Type B pancreatic cell (in vitro differentiated cells): Measurements from ENCODE around the gene IRS4. TPM values are rescaled to one million over a fixed set of nuclear protein-coding genes. Genes with fewer than 3 reads are reported as not detected.

ENCODE experiments used
- DNase-seq: peaks from one replicate; pipeline ENCODE4 v3.0.0; 2021; ENCODE audit warnings: mixed read lengths; ENCODE audit not compliant: unreplicated experiment; ENCODE audit errors: extremely low spot score
- H3K27ac Mint-ChIP-seq: 2 replicates; pipeline ENCODE4 v1.8.0; 2021; ENCODE audit warnings: mild to moderate bottlenecking, mixed read lengths
- H3K27me3 Mint-ChIP-seq: 2 replicates; pipeline ENCODE4 v1.8.0; 2021; ENCODE audit warnings: mixed read lengths
- H3K36me3 Mint-ChIP-seq: 2 replicates; pipeline ENCODE4 v1.8.0; 2021; ENCODE audit warnings: mixed read lengths
- H3K4me1 Mint-ChIP-seq: one replicate; pipeline ENCODE4 v1.8.0; 2021; ENCODE audit warnings: mixed read lengths; ENCODE audit not compliant: unreplicated experiment
- H3K4me3 Mint-ChIP-seq: 2 replicates; pipeline ENCODE4 v1.8.0; 2021; ENCODE audit warnings: mild to moderate bottlenecking, mixed read lengths
- H3K9me3 Mint-ChIP-seq: 2 replicates; pipeline ENCODE4 v1.8.0; 2021; ENCODE audit warnings: mixed read lengths
- long read RNA-seq: library from polyadenylated mRNA; unstranded; transcript quantifications from one replicate; pipeline ENCODE4 v2.0.0, GENCODE V29; 2020
- total RNA-seq: library from RNA; stranded (reverse); gene quantifications from 2 replicates; pipeline ENCODE4 v1.2.1, GENCODE V29; 2021; ENCODE audit warnings: low replicate concordance
- TF ChIP-seq, protein P1 (sequence below): fragments of 200-600 bp; sonication (generic); conservative IDR thresholded peaks from 2 replicates; pipeline ENCODE4 v1.5.0; 2021; ENCODE audit warnings: antibody characterized with exemption, mild to moderate bottlenecking

The IRS4 gene
- 0.81 and 13.7 TPM in 2 replicates for total RNA-seq
- long read RNA-seq, result 0 reads

DNA sequence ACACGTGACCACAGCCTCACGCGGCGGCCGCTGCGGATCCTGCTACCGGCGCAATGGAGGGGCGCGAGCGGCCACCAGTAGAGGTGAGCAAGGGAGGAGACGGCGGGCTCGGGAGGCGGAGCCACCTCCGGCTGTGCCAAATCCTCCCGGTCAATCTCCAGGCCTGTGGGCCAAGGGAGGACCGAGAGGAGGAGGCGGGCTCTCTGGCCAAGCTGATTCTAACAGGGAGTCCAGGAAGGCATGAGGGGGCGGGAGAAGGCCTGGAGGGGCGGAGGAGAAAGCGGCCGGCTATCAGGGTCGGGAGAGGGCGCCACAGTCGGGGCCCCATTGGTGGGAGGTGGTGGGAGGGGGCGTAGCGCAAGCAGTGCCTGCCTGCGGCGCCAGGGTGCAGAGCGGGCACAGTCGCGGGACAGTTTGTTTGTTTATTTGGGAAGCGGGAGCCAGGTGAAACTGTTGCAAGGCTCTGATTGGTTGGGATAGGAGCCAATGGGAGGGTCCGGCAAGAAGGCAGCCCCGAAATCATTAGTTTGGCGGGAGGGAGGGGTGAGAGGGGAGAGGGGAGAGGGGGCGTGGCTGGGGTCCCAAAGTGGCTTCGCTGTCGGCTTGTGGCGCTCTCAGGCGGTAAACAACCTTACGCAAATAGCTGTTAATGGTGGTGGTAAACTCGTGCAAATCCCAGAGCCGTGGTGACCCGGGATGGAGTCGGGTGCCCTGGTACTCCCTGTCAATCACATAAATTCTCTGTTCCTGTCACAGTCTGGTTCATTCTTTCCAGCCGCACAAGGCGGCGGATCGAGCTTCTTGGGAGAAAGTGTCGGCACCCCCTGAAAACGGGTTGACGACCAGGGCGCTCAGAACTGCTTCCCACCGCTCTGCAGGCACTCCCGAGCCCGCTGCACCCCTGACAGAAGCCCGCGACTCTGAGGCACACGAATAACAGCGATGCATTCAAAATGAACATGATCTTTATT is at the start of gene IRS4:
Gene IRS4 (minus strand): TSS at position 55 of the 971 bp plus-strand sequence.
- no peaks in the 10 kb centered on the region for H3K9me3 Mint-ChIP-seq
- H3K27me3 Mint-ChIP-seq, result peaks cover 88% of the 10 kb centered on the region
- TF ChIP-seq, protein P1, sequence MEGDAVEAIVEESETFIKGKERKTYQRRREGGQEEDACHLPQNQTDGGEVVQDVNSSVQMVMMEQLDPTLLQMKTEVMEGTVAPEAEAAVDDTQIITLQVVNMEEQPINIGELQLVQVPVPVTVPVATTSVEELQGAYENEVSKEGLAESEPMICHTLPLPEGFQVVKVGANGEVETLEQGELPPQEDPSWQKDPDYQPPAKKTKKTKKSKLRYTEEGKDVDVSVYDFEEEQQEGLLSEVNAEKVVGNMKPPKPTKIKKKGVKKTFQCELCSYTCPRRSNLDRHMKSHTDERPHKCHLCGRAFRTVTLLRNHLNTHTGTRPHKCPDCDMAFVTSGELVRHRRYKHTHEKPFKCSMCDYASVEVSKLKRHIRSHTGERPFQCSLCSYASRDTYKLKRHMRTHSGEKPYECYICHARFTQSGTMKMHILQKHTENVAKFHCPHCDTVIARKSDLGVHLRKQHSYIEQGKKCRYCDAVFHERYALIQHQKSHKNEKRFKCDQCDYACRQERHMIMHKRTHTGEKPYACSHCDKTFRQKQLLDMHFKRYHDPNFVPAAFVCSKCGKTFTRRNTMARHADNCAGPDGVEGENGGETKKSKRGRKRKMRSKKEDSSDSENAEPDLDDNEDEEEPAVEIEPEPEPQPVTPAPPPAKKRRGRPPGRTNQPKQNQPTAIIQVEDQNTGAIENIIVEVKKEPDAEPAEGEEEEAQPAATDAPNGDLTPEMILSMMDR, result peak; percentile 30
- no peak within 1 kb of the TSS for H3K27ac Mint-ChIP-seq
- DNase-seq, result peak; percentile 78
- H3K4me3 Mint-ChIP-seq, result peak within 1 kb of the TSS; percentile 93
- no peaks in the 10 kb centered on the region for H3K36me3 Mint-ChIP-seq
- peaks cover 5% of the 10 kb centered on the region for H3K4me1 Mint-ChIP-seq

GRCh38 chrX:108772549-108772948 is 36.2 kb upstream of the IRS4 start:
- DNase-seq, result no peak
- Mint-ChIP-seq H3K36me3 (no peaks in the 10 kb centered on the region), H3K4me1 (no peaks in the 10 kb centered on the region), H3K27me3 (no peaks in the 10 kb centered on the region), H3K4me3 (no peak overlapping the region), H3K27ac (no peak overlapping the region), H3K9me3 (no peaks in the 10 kb centered on the region)
- TF ChIP-seq, protein P1, result no peak

DNA sequence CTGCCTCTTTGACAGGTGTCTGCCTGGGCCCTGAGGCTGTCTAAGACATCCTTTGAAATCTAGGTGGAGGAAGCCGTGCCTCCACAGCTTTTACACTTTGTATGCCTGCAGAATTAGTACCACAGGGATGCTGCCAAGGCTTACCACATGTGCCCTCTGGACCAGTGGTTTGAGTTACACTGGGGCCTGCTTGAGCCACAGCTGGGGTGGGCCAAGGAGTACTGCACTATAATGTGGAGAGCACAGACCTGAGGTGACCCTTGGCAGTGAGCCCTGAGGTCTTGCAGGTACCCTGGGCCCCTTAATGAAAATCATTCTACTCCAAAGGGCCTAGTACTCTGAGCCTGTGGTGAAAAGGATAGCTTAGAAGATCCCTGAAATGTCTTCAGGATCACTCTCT is 27.2 kb upstream of the IRS4 start:
- Mint-ChIP-seq H3K27ac (no peak overlapping the region), H3K27me3 (no peaks in the 10 kb centered on the region), H3K36me3 (no peaks in the 10 kb centered on the region), H3K4me3 (no peak overlapping the region), H3K4me1 (no peaks in the 10 kb centered on the region), H3K9me3 (no peaks in the 10 kb centered on the region)
- TF ChIP-seq, protein P1, result no peak
- DNase-seq, result no peak

DNA sequence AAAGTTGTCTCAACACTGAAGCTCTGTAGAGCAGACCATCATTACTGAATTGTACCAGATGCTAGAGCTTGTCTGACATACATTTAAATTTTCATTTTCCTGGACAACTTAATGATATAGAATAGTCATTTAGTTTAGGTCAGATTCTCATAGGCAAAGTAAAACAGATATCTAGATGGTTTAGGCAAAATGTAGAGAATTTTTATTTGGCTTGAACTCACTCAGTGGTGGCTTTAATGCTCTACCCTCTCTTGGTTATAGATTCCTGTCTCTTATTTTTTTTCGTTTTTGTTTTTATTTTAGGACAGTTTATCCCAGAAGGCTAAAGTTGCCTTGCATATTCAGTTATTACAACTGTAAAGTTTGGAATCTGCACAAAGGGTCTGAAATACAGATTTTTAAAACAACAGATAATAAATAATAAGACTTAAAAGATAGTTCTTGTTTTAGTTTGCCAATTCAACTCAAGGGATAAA is 4.0 kb upstream of the IRS4 start:
- no peaks in the 10 kb centered on the region for H3K4me1 Mint-ChIP-seq
- peaks cover 71% of the 10 kb centered on the region for H3K27me3 Mint-ChIP-seq
- H3K9me3 Mint-ChIP-seq, result no peaks in the 10 kb centered on the region
- no peak for DNase-seq
- TF ChIP-seq, protein P1, result no peak
- H3K27ac Mint-ChIP-seq, result no peak overlapping the region
- H3K4me3 Mint-ChIP-seq, result no peak overlapping the region
- H3K36me3 Mint-ChIP-seq, result no peaks in the 10 kb centered on the region

DNA sequence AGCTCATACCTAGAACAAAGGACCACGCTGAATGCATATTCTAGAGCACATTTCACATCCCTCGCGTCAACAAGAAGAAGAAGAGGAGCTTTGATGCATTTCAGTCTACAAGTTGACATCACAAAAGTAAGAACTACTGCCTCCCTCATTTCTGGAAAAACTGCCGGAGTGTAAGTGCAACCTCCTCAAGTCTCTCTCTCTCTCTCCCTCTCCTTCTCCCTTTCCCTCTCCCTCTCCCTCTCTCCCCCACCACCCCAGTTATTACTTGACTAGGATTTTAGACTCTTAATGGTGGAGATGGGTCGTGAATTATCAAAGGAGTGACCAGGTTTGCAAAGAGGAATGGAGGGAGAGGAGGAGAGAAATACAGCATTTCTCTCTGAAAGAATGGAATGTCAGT is 1.4 kb upstream of the IRS4 start:
- Mint-ChIP-seq H3K4me1 (no peaks in the 10 kb centered on the region), H3K27me3 (peaks cover 88% of the 10 kb centered on the region), H3K4me3 (peak overlapping the region; percentile 93), H3K9me3 (no peaks in the 10 kb centered on the region), H3K36me3 (no peaks in the 10 kb centered on the region), H3K27ac (no peak overlapping the region)
- no peak for DNase-seq
- TF ChIP-seq, protein P1, result no peak
